Measurements from ENCODE around the gene EIF4G2. TPM values are rescaled to one million over a fixed set of nuclear protein-coding genes. Genes with fewer than 3 reads are reported as not detected.
"Not testable (repeated sequence)": the region's sequence is repeated elsewhere in the genome, so short reads cannot be mapped to it uniquely, and the experiment has no call there.

EIF4G2 gene
- total RNA-seq, 4 donors from 2014 or later = 218 to 274 (median 249) TPM

GRCh38 chr11:10844356-10844755 is 35.6 kb upstream of the EIF4G2 start:
- Histone ChIP-seq H3K27me3 (no peaks in the 10 kb centered on the region), H3K36me3 (no peaks in the 10 kb centered on the region), H3K4me3 (no peak overlapping the region), H3K4me1 (peaks cover 0 to 10% (median 8%) of the 10 kb centered on the region in 4 donors), H3K27ac (no peak overlapping the region), H3K9me3 (no peaks in the 10 kb centered on the region)
- no peak for DNase-seq (ENCODE audit: low spot score in 2 of 2)
- TF ChIP-seq CTCF (IDR thresholded peaks at IDR 0.05) (no peak), POLR2A (IDR thresholded peaks at IDR 0.05) (no peak), EP300 (IDR thresholded peaks at IDR 0.05) (no peak)

- DNase-seq (ENCODE audit: low spot score in 2 of 2) = no peak
- Histone ChIP-seq H3K27ac (no peak overlapping the region), H3K27me3 (no peaks in the 10 kb centered on the region), H3K4me3 (no peak overlapping the region), H3K9me3 (no peaks in the 10 kb centered on the region), H3K36me3 (no peaks in the 10 kb centered on the region), H3K4me1 (no peaks in the 10 kb centered on the region)
- WGBS, 2 donors = 76 to 91% methylated on average over 3 of the region's 3 CpGs
- TF ChIP-seq EP300 (IDR thresholded peaks at IDR 0.05) (no peak), POLR2A (IDR thresholded peaks at IDR 0.05) (no peak), CTCF (IDR thresholded peaks at IDR 0.05) (no peak)
These were observed 30.2 kb upstream of the EIF4G2 start for GRCh38 chr11:10838881-10839280.

- no peak for DNase-seq (ENCODE audit: low spot score in 2 of 2)
- H3K36me3 ChIP-seq = no peaks in the 10 kb centered on the region
- H3K27ac ChIP-seq = no peak overlapping the region
- H3K27me3 ChIP-seq = no peaks in the 10 kb centered on the region
- no peaks in the 10 kb centered on the region for H3K4me1 ChIP-seq
- H3K9me3 ChIP-seq = no peaks in the 10 kb centered on the region
- no peak overlapping the region for H3K4me3 ChIP-seq
- TF ChIP-seq EP300 (IDR thresholded peaks at IDR 0.05) (no peak), CTCF (IDR thresholded peaks at IDR 0.05) (no peak), POLR2A (IDR thresholded peaks at IDR 0.05) (no peak)
These were observed 29.4 kb upstream of the EIF4G2 start for GRCh38 chr11:10838083-10838482.

- not testable (repeated sequence) for H3K9me3 ChIP-seq; H3K4me1 ChIP-seq; H3K27ac ChIP-seq; DNase-seq (ENCODE audit: low spot score in 2 of 2); H3K4me3 ChIP-seq; H3K27me3 ChIP-seq; H3K36me3 ChIP-seq
- WGBS, 2 donors = 95 to 98% methylated on average over 4 of the region's 4 CpGs
These were observed 28.2 kb upstream of the EIF4G2 start for GRCh38 chr11:10836884-10837283.

GRCh38 chr11:10829139-10829538 is 20.4 kb upstream of the EIF4G2 start:
- H3K4me1 ChIP-seq = no peaks in the 10 kb centered on the region
- 89 to 93% methylated on average over 4 of the region's 4 CpGs for WGBS, 2 donors
- no peak for TF ChIP-seq POLR2A (IDR thresholded peaks at IDR 0.05)
- TF ChIP-seq EP300 (IDR thresholded peaks at IDR 0.05) = no peak
- no peak for TF ChIP-seq CTCF (IDR thresholded peaks at IDR 0.05)
- DNase-seq (ENCODE audit: low spot score in 2 of 2) = no peak
- H3K27me3 ChIP-seq = no peaks in the 10 kb centered on the region
- no peaks in the 10 kb centered on the region for H3K9me3 ChIP-seq
- H3K27ac ChIP-seq = no peak overlapping the region
- no peak overlapping the region for H3K4me3 ChIP-seq
- H3K36me3 ChIP-seq = no peaks in the 10 kb centered on the region

GRCh38 chr11:10828402-10828801 is 19.7 kb upstream of the EIF4G2 start:
- no peaks in the 10 kb centered on the region for H3K36me3 ChIP-seq
- WGBS, 2 donors = 92 to 98% methylated on average over 2 of the region's 2 CpGs
- no peak for DNase-seq (ENCODE audit: low spot score in 2 of 2)
- TF ChIP-seq CTCF (IDR thresholded peaks at IDR 0.05) = no peak
- TF ChIP-seq POLR2A (IDR thresholded peaks at IDR 0.05) = no peak
- no peak for TF ChIP-seq EP300 (IDR thresholded peaks at IDR 0.05)
- no peak overlapping the region for H3K4me3 ChIP-seq
- H3K27ac ChIP-seq = no peak overlapping the region
- no peaks in the 10 kb centered on the region for H3K9me3 ChIP-seq
- H3K27me3 ChIP-seq = no peaks in the 10 kb centered on the region
- no peaks in the 10 kb centered on the region for H3K4me1 ChIP-seq

Data from tibial nerve (tissue), 4 donors.